GM18520 (cell line): Measurements from ENCODE around the gene TTC17.

Experiments
- ATAC-seq: cut with Tn5 transposase; IDR thresholded peaks from one replicate; pipeline ENCODE4 v1.9.1; 2021; ENCODE audit not compliant: unreplicated experiment

The TTC17 gene

GRCh38 chr11:43523632-43524031 is 164.9 kb downstream of the TTC17 start:
- ATAC-seq, result no peak

GRCh38 chr11:43532041-43532440 is 173.3 kb downstream of the TTC17 start:
- ATAC-seq, result no peak

- no peak for ATAC-seq
Observed at GRCh38 chr11:43537833-43538615, 179.3 kb downstream of the TTC17 start.

- ATAC-seq, result no peak
Observed at GRCh38 chr11:43541993-43542392, 183.3 kb downstream of the TTC17 start.

- ATAC-seq, result no peak
Observed at GRCh38 chr11:43542750-43543712, 184.3 kb downstream of the TTC17 start.
